Activated effector memory CD4-positive, alpha-beta T cell treated with anti-CD3 and anti-CD28 coated beads, Interleukin-2, amount 50 U/mL, for 16 hours (primary cell): ENCODE data around the gene MRPL19.
A peak's percentile ranks its signal among the peaks of the same experiment; 100 is the strongest.
"Not testable (repeated sequence)": the region's sequence is repeated elsewhere in the genome, so short reads cannot be mapped to it uniquely, and the experiment has no call there.

Experiments used
- DNase-seq: peaks from one replicate; pipeline ENCODE4 v3.0.0-alpha.2; 2020

MRPL19 gene

DNA sequence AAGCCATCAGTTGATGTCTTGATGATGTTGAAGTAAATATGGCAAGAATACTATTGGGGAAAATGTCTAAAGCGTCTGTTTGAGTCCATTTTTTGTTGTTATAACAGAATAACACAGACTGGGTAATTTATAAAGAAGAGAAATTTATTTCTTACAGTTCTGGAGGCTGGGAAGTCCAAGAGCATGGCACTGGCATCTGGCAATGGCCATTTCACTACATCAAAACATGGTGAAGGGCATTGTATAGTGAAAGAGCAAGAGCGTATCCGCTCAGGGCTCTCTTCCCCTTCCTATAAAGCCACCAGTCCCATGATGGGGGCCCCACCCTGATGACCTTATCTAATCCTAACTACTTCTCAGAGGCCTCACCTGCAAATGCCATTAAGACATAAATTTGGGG, 29.6 kb upstream of the MRPL19 start:
- DNase-seq, result no peak

DNA sequence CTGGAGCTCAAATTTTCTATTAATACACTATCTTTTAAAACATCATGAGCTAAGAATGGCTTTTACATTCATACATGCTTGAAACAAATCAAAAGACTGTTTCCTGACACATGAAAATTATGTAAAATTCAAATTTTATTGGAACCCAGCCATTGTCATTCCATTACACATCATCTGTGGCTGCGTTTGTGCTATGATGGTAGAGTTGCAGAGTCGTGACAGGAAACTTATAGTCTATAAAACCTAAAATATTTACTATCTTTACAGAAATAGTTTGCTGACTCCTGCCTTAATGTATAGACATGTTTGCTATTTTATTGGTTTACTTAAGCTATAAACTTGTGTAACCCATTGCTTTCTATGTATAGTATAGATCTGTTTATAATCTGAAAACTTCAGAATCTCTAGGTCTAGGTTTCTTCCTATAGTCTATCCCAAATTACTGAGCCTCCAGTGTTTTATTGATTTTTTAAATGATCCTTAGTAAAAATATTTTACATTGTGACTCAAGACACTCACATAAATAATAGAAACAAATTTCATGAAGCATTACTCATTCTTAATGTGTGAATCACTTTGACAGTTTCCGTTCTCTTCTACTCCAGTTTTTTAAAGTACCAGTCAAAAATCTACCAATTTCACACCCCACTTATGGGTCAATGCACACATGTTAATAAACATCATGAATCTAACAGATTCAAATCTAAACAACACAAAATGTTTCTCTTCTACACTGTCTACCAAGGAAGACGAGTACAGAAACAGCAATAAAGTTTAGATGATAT, 26.4 kb upstream of the MRPL19 start:
- no peak for DNase-seq

DNA sequence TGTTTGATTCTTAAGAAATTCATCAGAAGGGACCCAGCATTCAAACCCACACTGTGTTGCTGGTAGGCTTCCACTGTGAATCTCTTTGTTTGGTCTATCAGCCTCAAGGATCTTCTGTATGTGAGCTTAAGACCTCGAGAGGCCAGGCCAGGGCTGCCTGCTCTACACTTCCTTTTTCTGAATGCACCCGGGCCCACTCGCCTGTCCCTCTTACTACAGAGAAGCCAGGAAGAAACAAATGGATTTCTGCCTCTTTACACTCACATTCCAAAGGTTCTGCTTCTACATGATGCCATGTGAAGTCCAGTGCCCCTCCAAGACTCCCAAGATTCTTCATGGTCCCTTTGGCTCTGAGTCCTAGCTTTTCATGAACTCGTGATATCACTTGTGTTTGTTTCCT, 25.4 kb upstream of the MRPL19 start:
- no peak for DNase-seq

DNA sequence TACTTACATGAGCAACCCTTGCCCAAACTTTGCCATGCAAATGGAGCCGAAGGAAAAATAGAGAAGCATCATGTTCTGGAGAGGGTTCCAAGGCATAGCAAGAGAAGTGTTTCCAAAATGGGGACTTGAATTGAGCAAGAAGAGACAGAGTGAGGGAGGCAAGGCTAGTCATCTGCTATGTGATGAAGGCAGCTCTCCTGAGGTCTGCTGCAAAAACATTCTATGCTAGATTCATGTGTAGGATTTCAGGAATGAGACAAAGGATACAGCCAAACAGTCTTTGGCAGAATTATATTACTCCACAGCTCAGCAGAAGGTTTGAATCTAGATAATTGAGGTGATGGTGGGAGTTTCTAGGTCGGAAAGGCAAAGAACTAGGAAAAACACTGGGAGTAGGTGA, 24.1 kb upstream of the MRPL19 start:
- DNase-seq, result no peak

DNA sequence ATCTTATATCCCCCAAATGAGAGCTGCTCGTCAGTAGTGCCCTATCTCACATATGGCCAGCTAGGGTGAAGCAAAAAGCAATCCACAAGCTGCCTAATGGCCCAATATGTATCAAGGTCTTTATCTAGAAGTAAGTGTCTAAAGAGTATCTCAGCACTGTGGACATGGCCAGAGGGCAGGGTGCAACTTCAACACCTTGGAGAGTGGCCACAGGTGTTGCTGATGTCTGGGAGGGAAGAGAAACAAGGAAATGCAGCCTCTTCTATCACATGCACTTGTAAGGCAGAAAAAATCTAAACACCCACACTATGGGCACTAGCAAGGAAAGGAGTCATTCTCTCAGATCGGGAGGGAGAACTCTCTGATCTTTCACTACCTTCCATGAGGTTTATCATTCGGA, 23.7 kb upstream of the MRPL19 start:
- no peak for DNase-seq

DNA sequence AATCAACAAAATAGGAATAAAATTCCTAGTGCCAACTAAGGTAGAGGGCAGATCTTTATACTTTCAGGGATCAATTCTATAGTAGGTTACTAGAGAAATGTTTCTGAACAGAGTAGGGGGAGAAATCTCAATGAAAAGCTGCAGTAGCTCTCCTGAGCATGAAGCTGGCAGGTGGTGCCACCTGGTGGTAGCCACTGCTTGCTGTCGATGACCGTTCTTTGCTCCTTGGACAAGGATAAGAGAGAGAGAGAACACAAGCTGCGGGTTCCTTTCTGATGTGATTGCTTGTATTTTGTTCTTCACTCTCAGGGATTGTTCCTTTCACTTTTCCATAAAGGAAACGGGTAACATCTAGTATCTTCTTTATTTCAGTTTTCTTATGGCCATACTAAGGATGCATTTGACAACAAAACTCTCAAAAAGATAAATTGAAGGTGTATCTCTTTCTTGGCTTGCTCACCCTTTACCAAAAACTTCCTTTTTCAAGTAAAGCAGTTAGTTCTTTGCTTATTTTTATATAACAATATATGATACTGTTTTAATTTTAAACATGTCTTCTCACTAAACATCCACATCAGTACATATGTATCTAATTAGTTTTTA, 18.6 kb upstream of the MRPL19 start:
- DNase-seq, result peak; percentile 85

DNA sequence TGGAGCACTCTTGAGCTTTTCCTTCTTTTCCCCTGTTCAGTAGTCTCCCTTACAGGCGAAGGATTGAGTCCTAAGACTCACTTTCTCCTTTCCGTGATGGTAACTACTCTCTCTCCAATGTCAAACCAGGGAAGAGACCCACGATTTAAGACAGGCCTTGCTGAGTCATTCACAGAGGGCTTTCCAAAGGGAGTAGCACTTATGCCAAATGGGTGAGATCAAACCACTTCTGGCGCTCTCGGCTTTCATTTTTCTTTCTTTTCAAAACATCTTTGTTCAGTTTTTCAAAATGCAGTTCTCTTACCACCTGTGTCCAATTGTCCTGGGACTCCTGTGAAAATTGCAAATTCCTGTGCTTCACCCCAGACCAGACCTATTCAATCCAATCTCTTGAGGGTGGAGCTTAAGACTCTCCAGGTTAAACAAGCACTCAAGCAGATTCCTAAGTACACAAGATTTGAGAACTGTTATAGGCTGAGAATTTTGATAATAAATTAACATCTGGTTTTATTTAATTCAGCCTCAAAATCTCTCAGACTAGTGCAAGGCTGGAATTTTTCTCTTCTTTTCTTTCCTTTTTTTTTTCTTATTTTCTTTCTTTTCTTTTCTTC, 14.4 kb upstream of the MRPL19 start:
- DNase-seq, result no peak

DNA sequence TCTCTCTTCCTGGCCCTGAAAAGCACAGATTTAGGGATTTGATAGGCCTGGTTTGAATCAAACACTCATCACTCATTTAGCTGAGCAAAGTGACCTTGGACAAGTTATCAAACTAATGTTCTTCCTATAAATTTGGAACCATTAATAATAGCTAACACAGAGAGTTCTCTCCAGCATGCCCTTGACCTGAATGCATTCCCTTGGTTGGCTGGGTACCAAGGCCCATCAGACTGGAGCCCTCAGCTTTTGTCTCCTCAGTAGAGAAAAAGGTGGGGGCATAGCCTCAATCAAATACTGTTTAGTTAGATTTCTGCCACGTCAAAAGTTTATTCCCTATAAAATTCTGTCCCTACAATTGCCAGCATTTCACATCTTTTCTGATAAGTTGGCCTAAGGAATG, 13.8 kb upstream of the MRPL19 start:
- no peak for DNase-seq

DNA sequence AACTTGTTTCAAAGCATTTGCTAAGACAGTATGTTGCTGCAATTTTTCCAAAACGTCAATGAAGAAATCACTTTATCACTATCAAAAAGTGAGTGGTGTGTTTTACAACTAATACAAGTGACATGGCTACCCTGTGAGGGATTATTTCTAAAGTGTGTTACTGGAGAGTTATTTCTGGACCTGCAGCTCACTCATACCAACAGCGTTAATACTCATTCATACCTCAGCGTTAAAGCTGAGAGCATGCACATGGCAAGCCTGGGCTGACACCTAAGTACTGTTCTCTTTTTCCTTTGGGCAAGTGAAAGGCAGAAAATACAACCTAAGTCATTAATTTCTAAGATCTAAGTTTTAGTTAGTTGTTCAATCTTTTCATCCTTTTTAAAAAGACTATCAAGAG, 13.0 kb upstream of the MRPL19 start:
- no peak for DNase-seq

DNA sequence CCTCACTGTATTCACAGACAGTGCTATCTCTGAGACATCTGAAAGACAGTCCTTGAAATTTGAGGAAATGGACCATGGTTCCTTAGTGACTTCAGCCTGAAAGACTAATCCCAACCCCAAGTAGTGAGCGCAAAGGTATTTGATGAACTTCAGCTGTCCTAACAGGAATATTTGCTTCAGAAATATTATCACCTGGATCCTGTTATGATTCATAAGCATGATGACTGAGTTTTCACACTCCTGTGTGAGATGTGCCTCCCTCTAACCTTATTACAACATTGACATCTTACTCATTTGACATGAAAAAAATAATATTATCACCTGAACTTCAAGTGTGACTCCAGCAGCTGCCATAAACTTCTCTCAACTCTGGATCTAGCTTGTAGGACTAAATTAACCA, 11.6 kb upstream of the MRPL19 start:
- DNase-seq, result no peak

DNA sequence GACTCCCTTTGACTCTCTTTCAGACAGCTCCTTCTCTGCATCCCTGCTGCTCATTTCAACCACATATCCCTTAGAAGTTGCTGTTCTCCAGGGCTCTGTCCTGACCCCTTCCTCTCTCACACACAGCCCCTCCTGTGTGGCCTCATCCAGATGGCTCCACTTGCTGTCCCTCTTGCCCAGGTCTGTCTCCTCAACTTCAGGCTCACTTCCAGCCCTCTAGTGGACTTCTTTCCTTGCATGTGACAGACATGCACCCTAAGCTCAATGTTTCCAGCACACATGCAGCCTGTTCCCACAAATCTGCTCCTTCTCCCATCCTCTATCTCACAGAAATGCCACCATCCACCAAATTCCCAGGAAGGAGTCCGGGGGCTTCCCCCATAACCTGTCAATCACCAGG, 9.0 kb upstream of the MRPL19 start:
- DNase-seq, result no peak

DNA sequence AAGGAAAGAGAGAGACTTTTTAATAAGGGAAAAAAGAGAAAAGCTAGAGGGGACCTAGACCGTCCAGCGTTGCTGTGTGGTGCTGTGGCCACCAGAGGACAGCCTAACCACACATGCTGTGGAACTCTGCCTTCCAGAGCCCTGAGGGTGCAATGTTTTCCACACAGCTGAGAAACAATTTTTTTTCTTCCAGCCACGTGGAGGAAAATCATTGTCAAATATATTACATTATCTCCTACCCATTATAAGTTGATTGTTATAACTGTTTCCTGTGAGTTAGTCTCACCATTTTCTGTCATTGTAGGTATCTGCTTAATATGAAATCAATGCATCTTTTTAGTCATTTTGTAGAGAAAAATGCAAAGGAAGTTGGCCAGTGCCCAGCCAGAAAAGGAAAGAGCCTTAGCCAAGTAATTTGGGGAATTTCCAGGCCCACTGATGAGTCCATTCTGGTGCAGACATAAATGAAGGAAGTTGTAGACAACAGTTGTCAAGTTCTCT, 5.9 kb upstream of the MRPL19 start:
- DNase-seq, result peak; percentile 82

DNA sequence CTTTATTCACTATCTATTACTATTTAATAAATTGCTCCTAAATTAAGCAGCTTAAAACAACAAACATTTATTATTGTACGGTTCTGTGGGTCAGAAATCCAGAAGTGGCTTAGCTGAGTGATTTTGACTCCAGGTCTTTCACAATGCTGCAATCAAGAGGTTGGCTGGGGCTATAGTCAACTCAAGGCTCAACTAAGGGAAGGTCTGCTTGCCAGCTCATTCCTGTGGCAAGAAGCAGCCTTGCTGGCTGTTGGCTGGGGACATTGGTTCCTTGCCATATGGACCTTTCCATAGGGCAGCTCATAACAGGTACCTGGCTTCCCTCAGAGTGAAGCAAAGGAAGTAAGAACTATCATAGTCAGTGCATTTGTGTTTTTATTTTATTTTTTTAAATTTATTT, 5.0 kb upstream of the MRPL19 start:
- no peak for DNase-seq

DNA sequence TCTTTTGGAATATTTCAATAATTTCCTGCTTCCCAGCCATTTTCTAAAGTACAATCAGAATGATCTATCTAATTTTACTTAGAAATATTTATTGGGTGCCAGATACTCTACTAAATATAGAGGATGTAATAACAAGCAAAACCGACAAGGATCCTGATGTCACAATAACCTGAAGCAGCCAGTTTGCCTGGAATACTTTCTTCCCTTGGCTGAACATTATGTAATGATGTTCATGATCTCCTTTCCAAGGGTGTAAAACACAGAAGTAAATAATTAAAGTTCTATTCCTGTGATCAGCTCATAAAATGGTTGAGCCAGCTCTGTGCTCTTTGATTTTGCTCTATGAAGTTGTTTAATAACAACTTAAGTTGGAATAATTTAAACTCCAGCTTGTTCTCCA, 2.6 kb upstream of the MRPL19 start:
- no peak for DNase-seq

DNA sequence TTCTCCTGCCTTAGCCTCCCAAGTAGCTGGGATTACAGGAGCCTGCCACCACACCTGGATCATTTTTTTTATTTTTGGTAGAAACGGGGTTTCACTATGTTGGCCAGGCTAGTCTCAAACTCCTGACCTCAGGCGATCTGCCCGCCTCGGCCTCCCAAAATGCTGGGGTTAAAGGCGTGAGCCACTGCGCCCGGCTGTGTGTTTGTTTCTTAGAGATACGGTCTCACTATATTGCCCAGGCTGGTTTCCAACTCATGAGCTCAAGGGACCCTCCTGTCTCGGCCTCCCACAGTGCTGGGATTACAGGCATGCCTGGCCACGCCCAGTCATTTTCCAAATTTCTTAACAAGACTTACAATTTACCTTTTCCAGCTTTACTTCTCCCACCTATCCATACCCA, 940 bp upstream of the MRPL19 start:
- no peak for DNase-seq

DNA sequence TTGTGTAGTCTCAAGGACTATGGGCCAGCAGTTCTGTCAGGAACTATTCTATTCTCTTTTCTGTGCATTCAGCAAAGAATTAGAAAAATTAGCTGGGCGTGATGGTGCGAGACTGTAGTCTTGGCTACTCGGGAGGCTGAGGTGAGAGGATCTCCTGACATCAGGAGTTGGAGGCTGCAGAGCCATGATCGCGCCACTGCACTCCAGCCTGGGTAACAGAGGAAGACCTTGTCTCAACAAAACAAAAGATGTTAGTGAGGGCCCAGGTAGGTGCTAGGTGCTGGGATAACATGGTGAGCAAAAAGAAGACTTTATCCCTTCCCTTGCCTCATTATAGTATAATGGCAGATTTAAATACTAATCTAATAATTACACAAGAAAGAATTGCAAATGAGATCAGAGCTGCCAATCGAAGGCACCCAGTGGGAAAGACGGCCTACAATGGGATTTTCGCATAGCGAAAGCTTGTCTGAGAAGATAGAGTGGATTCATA, 447 bp upstream of the MRPL19 start:
- DNase-seq, result no peak

DNA sequence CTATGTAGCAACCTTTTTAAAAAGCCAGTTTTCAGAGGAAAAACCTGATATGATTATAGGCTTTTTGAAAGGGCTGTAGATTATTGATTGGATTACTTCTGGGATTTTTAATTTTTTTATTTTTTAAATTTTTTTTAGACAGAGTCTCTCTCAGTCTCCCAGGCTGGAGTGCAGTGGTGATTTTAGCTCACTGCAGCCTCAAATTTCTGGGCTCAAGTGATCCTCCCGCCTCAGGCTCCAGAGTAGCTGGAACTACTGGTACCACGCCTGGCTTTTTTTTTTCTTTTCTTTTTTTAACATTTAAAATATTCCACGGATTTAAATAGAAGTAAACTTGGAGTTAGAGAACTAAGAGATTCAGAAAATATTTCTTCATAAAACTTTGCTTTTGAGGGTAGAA, 1.2 kb downstream of the MRPL19 start:
- no peak for DNase-seq

DNA sequence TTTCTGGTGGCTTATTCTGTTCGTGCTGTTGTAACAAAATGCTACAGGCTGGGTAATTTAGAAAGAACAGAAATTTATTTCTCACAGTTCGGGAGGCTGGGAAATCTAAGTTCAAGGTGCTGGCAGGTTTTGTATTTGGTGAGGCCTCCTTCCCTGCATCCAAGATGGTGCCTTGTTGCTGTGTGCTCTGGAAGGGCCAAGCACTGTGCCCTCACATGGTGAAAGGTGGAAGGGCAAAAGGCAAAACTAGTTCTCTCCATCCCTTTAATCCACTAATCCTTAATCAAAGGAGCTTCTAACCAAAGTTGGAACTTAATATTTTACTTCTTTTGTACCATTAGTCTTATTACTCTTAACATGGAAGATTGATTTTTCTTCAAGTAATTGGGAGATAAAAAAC, 7.4 kb downstream of the MRPL19 start:
- no peak for DNase-seq

DNA sequence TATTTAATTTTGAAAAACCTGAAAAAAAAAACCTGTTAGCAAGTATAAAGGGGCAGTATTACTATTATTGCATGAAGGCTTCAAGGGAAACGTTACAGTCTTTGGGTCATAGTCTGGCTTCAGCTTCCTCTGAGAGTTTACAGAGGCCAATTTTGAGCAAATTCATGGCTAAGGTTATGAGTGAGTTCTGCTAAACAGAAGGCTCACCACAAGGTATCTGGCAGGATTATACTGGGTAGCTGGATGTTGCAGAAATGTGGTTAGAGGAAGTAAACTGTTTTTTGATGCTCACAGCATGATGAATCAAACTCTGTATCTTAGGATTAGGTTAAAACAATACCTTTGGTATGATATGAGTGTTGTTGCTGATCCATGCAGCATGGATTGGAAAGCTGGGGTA, 9.3 kb downstream of the MRPL19 start:
- no peak for DNase-seq

DNA sequence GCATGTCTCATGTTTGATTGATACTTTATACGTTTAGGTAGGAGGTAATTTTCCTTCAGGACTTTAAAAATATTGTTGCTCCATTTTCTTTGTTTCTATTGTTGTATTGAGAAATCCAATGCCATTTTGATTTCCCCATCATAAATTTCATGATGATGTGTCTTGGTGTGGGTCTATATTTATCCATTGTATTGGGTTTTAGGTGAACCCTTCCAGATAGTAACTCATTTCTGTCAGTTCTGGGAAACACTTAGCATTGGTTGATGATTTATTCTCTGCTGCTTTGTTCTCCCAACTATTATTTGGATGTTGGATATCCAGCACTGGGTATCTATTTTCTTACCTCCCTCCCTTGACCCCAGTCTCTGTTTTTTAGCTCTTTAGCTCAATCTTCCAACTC, 10.0 kb downstream of the MRPL19 start:
- DNase-seq, result no peak

DNA sequence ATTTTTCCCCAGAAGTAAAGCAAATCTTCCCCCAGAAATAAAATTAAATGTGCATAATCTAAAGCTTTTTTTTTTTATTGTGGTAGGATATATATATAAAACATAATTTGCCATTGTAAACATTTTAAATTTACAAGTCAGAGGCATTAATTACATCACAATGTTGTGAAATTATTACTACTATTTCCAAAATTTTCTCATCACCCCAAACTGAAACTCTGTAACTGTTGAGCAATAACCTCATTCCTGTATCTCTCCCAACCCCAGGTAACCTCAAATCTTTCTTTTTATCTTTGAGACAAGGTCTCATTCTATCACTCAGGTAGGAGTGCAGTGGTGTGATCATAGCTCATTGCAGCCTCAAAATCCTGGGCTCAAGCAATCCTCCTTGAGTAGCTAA, 11.2 kb downstream of the MRPL19 start:
- DNase-seq, result no peak

DNA sequence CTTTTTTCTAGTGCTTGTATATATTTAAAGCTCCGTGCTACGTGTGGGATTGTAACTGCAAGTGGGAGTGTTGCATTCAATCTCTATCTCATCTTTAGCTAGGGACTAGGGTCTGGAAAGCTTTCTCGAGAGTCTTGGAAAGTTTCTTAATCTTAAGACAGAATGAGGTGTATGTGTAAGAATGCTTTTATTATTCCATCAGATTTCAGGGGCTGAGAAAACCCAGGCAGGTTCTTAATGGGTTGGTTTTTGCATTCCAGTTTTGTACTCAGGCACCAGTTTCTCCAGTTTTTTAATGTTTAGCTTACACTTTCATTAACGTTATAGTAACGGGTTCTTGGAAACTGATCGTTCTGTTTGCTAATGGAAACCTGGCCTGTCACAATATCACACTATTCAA, 20.3 kb downstream of the MRPL19 start:
- DNase-seq, result no peak

DNA sequence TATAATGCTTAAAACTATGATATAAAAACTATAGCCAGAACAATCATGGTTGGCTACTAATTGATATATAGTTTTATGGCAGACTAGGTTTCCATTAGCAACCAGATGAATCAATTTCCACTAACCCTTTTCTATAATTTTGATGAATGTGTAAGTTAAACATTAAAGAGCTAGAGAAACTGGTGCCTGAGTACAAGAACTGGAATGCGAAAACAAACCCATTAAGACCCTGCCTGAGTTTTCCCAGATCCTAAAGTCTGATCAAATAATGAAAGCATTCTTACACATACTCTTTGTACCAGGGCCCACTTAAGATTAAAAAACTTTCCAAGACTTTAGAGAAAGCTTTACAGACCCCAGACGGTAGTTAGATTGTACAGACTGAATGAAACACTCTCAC, 21.3 kb downstream of the MRPL19 start:
- DNase-seq, result no peak

DNA sequence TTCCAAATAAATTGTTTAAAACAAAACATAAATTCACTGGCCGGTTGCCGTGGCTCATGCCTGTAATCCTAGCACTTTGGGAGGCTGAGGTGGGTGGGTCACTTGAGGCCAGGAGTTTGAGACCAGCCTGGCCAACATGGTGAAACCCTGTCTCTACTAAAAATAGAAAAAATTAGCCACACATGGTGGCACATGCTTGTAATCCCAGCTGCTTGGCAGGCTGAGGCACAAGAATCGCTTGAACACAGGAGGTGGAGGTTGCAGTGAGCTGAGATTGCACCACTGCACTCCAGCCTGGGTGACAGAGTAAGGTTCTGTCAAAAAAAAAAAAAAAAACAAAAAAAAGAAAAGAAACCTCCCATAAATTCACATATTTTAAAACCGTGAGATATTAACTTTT, 28.8 kb downstream of the MRPL19 start:
- not testable (repeated sequence) for DNase-seq
